Upper lobe of left lung (tissue), 6 donors: ENCODE results near the gene TRIM38. TPM values are rescaled to one million over a fixed set of nuclear protein-coding genes. Genes with fewer than 3 reads are reported as not detected.

ENCODE experiments used
- ATAC-seq, 2 donors: fragments of 200-7000 bp; cut with Tn5 transposase; one replicate each; pipeline ENCODE4 v1.9.1; 2022; ENCODE audit warnings: mild to moderate bottlenecking in 2 of 2, moderate library complexity in 2 of 2; ENCODE audit not compliant: low FRiP score in 2 of 2
- DNase-seq, 2 donors: peaks; one replicate each; pipeline ENCODE4 v3.0.0-alpha.2; 2019 to 2020
- H3K27ac ChIP-seq, 4 donors: fragments of 200-600 bp; sonication (generic); one replicate each; pipeline ENCODE4 v1.5.1; 2016 to 2019
- H3K27me3 ChIP-seq, 4 donors: fragments of 200-600 bp; sonication (generic); one replicate each; pipeline ENCODE4 v1.5.1; 2017 to 2019
- H3K36me3 ChIP-seq, 4 donors: fragments of 200-600 bp; sonication (generic); one replicate each; pipeline ENCODE4 v1.5.1; 2016 to 2019
- H3K4me1 ChIP-seq, 4 donors: fragments of 200-600 bp; sonication (generic); one replicate each; pipeline ENCODE4 v1.5.1; 2018 to 2019
- H3K4me3 ChIP-seq, 4 donors: fragments of 200-600 bp; sonication (generic); one replicate each; pipeline ENCODE4 v1.5.1; 2017 to 2019; ENCODE audit warnings: mild to moderate bottlenecking in 2 of 4, moderate library complexity in 1 of 4
- H3K9me3 ChIP-seq, 4 donors: fragments of 200-600 bp; sonication (generic); one replicate each; pipeline ENCODE4 v1.5.1; 2018 to 2019
- EP300 ChIP-seq, 4 donors: sonication (generic); formaldehyde crosslinking; IDR thresholded peaks; one replicate each; pipeline ENCODE4 v1.5.1; 2017; ENCODE audit warnings: antibody characterized with exemption in 4 of 4, control low read depth in 2 of 4
- POLR2A ChIP-seq, 4 donors: fragments of 450-650 bp; IDR thresholded peaks; one replicate each; pipeline ENCODE4 v1.5.1; 2016 to 2017; ENCODE audit warnings: antibody characterized with exemption in 4 of 4, mild to moderate bottlenecking in 2 of 4
- POLR2AphosphoS5 ChIP-seq, 2 donors: sonication (generic); formaldehyde crosslinking; IDR thresholded peaks; one replicate each; pipeline ENCODE4 v1.5.1; 2017; ENCODE audit warnings: antibody characterized with exemption in 2 of 2
- WGBS, 2 donors: methylation state at CpG; one replicate each; pipeline ENCODE4 v1.1.5; 2017 to 2018; 5-methylcytosine and 5-hydroxymethylcytosine counted together
- total RNA-seq, 6 donors: library from RNA; depleted of rRNA in 4 of 6; stranded (reverse); fragments of >200 nt in 4 of 6; gene quantifications; one replicate each; pipeline versions ENCODE4 v1.1.0 to v1.2.1, GENCODE V29; 2016 to 2021
- TF ChIP-seq, protein P1 (sequence below), 6 experiments: fragments of 450-650 bp in 4 of 6; fragments of 200-600 bp in 2 of 6; sonication (generic) in 2 of 6; IDR thresholded peaks; one replicate each; pipeline ENCODE4 v1.5.1; 2016 to 2019; ENCODE audit warnings: antibody characterized with exemption in 6 of 6
- donor health status: DM: no; HTN: no; CAD: no; lungs with moderate emphysema.
- donor health status: DM: no; HTN: yes; CAD: no; lungs with severe emphysema.

The TRIM38 gene
- total RNA-seq, 6 donors from 2014 or later = 9.0 to 22.0 (median 14.7) TPM

DNA sequence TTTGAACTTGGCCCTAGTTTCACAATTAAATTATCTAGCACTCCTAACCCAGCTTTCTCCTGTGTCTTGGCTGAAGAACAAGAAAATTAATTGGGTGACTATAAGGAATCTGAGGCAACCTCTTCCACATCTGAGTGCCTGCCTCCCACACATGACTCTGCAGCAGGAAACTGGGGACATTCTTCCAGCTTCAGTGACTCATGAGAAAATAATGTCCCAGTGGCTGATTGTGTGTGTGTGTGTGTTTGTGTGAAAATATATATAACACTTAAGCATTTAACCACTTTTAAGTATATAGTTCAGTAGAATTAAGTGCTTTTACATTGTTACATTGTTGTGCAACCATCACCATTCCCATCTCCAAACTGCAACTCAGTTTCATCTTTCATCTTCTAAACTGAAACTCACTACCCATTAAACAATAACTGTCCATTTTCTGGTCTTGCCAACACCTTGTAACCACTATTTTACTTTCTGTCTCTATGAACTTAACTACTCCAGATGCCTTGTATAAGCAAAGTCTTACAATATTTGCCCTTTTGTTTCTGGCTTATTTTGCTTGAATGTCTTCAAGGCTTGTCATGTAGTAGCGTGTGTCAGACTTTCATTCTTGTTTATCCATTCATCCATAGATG lies 8.7 kb downstream of the TRIM38 start:
- Histone ChIP-seq H3K27me3 (no peaks in the 10 kb centered on the region), H3K36me3 (peaks cover 51 to 89% (median 68%) of the 10 kb centered on the region in 4 donors), H3K27ac (peak overlapping the region; percentile 36 to 76 (median 58)), H3K4me3 (no peak overlapping the region), H3K9me3 (no peaks in the 10 kb centered on the region), H3K4me1 (peaks cover 42 to 56% (median 51%) of the 10 kb centered on the region in 4 donors)
- WGBS, 2 donors = 91 to 100% methylated on average over 1 of the region's 1 CpG
- TF ChIP-seq POLR2AphosphoS5 (IDR thresholded peaks at IDR 0.05) (peak in 1 of 2 donors; percentile 52), EP300 (IDR thresholded peaks at IDR 0.05) (peak in 1 of 4 donors; percentile 25), POLR2A (IDR thresholded peaks at IDR 0.05) (no peak)
- TF ChIP-seq, protein P1, sequence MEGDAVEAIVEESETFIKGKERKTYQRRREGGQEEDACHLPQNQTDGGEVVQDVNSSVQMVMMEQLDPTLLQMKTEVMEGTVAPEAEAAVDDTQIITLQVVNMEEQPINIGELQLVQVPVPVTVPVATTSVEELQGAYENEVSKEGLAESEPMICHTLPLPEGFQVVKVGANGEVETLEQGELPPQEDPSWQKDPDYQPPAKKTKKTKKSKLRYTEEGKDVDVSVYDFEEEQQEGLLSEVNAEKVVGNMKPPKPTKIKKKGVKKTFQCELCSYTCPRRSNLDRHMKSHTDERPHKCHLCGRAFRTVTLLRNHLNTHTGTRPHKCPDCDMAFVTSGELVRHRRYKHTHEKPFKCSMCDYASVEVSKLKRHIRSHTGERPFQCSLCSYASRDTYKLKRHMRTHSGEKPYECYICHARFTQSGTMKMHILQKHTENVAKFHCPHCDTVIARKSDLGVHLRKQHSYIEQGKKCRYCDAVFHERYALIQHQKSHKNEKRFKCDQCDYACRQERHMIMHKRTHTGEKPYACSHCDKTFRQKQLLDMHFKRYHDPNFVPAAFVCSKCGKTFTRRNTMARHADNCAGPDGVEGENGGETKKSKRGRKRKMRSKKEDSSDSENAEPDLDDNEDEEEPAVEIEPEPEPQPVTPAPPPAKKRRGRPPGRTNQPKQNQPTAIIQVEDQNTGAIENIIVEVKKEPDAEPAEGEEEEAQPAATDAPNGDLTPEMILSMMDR (IDR thresholded peaks at IDR 0.05) = no peak
- DNase-seq (peak in 1 of 2 donors; percentile 61), ATAC-seq (peak; percentile 44 to 82)

DNA sequence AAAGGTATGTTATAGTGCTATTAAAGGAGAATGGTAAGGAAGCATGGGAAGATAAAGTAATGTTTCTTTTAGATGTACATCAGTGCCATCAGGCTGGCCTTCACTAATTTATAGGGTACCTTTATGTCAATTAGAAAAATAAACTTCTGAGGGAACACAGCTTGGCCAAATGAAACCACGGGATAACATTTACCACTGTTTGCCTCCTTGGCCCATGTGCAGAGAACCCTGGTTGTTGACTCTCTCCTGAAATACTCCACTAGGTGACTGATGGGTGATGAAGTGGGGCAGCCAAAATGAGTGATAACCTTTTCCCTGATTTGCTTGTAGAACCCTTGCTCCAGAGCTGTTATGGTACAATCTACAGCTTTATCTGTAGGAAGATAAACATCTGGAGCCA lies 9.5 kb downstream of the TRIM38 start:
- Histone ChIP-seq H3K27ac (peak overlapping the region; percentile 31 to 76 (median 48)), H3K9me3 (no peaks in the 10 kb centered on the region), H3K36me3 (peaks cover 53 to 89% (median 66%) of the 10 kb centered on the region in 4 donors), H3K4me3 (no peak overlapping the region), H3K27me3 (no peaks in the 10 kb centered on the region), H3K4me1 (peaks cover 33 to 48% (median 44%) of the 10 kb centered on the region in 4 donors)
- 76 to 88% methylated on average over 1 of the region's 1 CpG for WGBS, 2 donors
- DNase-seq = no peak
- ATAC-seq = no peak
- TF ChIP-seq POLR2AphosphoS5 (IDR thresholded peaks at IDR 0.05) = no peak
- TF ChIP-seq POLR2A (IDR thresholded peaks at IDR 0.05) = no peak
- TF ChIP-seq, protein P1 (IDR thresholded peaks at IDR 0.05) = no peak
- no peak for TF ChIP-seq EP300 (IDR thresholded peaks at IDR 0.05)

DNA sequence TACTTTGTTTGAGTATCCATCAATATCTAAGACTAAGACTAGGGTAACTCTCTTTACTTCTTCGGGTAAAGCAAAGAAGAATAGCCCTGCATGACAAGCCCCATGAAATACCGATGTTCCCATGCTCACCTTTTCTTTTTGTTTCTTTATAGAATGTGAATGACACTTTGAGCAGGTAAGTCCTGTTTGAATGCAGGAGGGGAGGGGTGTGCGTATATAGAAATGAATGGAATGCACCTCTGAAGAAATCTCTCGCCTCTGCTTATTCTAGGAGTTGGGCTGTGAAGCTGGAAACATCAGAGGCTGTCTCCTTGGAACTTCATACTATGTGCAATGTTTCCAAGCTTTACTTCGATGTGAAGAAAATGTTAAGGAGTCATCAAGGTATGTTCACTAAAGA lies 10.3 kb downstream of the TRIM38 start:
- H3K36me3 ChIP-seq = peaks cover 53 to 92% (median 73%) of the 10 kb centered on the region in 4 donors
- 83 to 86% methylated on average over 5 of the region's 5 CpGs for WGBS, 2 donors
- TF ChIP-seq EP300 (IDR thresholded peaks at IDR 0.05) (no peak), POLR2A (IDR thresholded peaks at IDR 0.05) (no peak), POLR2AphosphoS5 (IDR thresholded peaks at IDR 0.05) (no peak)
- TF ChIP-seq, protein P1 (IDR thresholded peaks at IDR 0.05) = no peak
- H3K27me3 ChIP-seq = no peaks in the 10 kb centered on the region
- no peak overlapping the region for H3K27ac ChIP-seq
- no peaks in the 10 kb centered on the region for H3K9me3 ChIP-seq
- no peak overlapping the region for H3K4me3 ChIP-seq
- DNase-seq (no peak), ATAC-seq (no peak)
- peaks cover 27 to 41% (median 37%) of the 10 kb centered on the region in 4 donors for H3K4me1 ChIP-seq

DNA sequence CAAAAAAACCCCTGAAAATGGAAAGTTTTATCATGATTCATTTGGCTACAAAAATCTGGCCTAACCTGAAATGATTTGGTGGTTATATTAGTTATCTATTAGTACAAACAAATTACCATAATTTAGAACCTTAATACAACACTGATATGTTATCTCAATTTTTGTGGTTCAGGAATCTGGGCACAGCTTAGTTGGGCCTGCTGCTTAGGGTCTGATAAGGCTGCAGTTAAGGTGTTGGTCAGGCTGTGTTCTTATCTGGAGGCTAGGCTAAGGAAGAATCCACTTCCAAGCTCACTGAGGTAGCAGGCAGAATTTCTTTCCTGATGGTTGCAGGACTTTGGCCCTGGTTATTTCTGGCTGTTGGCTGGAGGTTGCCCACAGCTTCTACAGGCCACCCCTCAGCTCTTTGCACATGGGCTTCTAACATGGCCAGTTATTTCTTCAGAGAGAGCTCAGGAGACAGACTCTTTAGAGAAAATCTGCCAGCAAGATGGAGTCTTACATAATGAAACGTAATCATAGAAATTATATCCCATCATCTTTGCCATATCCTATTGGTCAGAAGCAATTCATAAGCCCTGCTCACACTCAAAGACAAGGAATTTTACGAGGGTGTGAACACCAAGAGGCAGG lies 11.4 kb downstream of the TRIM38 start:
- Histone ChIP-seq H3K4me1 (peaks cover 15 to 34% (median 27%) of the 10 kb centered on the region in 4 donors), H3K4me3 (no peak overlapping the region), H3K36me3 (peaks cover 57 to 98% (median 76%) of the 10 kb centered on the region in 4 donors), H3K9me3 (no peaks in the 10 kb centered on the region), H3K27ac (no peak overlapping the region), H3K27me3 (no peaks in the 10 kb centered on the region)
- WGBS, 2 donors = 92 to 98% methylated on average over 2 of the region's 2 CpGs
- TF ChIP-seq EP300 (IDR thresholded peaks at IDR 0.05) (no peak), POLR2AphosphoS5 (IDR thresholded peaks at IDR 0.05) (no peak), POLR2A (IDR thresholded peaks at IDR 0.05) (no peak)
- TF ChIP-seq, protein P1 (IDR thresholded peaks at IDR 0.05) = no peak
- DNase-seq (no peak), ATAC-seq (no peak)
